Measurements from ENCODE around the gene NPY5R.
A peak's percentile ranks its signal among the peaks of the same experiment; 100 is the strongest.

The NPY5R gene

GRCh38 chr4:163343604-163344146 lies at the start of gene NPY5R:
Gene NPY5R (plus strand): TSS chr4:163343892. CDS start chr4:163350274, 6,382 bp downstream.
- TF ChIP-seq, protein P1, sequence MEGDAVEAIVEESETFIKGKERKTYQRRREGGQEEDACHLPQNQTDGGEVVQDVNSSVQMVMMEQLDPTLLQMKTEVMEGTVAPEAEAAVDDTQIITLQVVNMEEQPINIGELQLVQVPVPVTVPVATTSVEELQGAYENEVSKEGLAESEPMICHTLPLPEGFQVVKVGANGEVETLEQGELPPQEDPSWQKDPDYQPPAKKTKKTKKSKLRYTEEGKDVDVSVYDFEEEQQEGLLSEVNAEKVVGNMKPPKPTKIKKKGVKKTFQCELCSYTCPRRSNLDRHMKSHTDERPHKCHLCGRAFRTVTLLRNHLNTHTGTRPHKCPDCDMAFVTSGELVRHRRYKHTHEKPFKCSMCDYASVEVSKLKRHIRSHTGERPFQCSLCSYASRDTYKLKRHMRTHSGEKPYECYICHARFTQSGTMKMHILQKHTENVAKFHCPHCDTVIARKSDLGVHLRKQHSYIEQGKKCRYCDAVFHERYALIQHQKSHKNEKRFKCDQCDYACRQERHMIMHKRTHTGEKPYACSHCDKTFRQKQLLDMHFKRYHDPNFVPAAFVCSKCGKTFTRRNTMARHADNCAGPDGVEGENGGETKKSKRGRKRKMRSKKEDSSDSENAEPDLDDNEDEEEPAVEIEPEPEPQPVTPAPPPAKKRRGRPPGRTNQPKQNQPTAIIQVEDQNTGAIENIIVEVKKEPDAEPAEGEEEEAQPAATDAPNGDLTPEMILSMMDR (IDR thresholded peaks at IDR 0.05; ENCODE audit: borderline replicate concordance, control extremely low read depth, extremely low read depth, insufficient read depth, missing control alignments), result no peak
- DNase-seq (ENCODE audit: low spot score), result peak; percentile 16
- in situ Hi-C loops (cut with MboI; ENCODE audit: low sequenced_read_pairs, unreplicated experiment), result loop anchor here (25.0 kb wide), 1 partner anchor 231 kb away; no protein-coding TSS in a partner anchor

GRCh38 chr4:163295138-163295537 lies 48.6 kb upstream of the NPY5R start:
- TF ChIP-seq, protein P1 (IDR thresholded peaks at IDR 0.05; ENCODE audit: borderline replicate concordance, control extremely low read depth, extremely low read depth, insufficient read depth, missing control alignments), result no peak
- DNase-seq (ENCODE audit: low spot score), result no peak
- in situ Hi-C loops (cut with MboI; ENCODE audit: low sequenced_read_pairs, unreplicated experiment), result no loop called here

DNA sequence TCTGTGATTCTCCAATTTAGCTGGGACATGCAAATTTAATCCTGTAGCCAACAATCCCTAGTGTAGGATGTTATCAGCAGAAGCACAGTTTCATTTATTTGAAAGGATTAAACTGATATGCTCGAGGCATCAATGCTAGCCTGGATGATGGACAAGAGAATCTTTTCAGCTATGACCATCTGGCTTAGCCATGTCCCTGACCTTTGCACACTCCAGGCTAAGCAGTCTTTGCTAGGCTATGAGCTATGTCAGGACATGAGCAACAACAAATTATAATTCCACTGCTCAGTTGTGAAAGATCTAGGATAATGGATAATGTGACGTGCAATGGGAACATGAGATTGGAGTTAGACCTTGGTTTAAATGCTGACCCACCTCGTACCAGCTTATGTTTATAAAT lies 43.2 kb upstream of the NPY5R start:
- in situ Hi-C loops (cut with MboI; ENCODE audit: low sequenced_read_pairs, unreplicated experiment), result no loop called here
- TF ChIP-seq, protein P1 (IDR thresholded peaks at IDR 0.05; ENCODE audit: borderline replicate concordance, control extremely low read depth, extremely low read depth, insufficient read depth, missing control alignments), result no peak
- DNase-seq (ENCODE audit: low spot score), result no peak

DNA sequence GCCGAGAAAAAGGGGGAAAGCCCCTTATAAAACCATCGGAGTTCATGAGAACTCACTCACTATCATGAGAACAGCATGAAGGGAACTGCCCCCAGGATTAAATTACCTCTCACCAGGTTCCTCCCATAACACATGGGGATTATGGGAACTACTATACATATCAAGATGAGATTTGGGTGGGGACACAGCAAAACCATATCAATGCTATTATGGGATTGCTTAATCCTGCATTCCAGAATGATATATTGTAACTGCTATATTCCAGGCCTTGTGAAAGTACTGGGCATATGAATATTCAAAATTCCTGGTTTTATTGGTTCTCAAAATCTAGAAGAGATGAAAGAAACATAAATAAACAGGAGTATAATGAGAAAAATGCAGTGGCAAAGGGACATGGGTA lies 40.6 kb upstream of the NPY5R start:
- TF ChIP-seq, protein P1 (IDR thresholded peaks at IDR 0.05; ENCODE audit: borderline replicate concordance, control extremely low read depth, extremely low read depth, insufficient read depth, missing control alignments), result no peak
- no peak for DNase-seq (ENCODE audit: low spot score)
- in situ Hi-C loops (cut with MboI; ENCODE audit: low sequenced_read_pairs, unreplicated experiment), result no loop called here

DNA sequence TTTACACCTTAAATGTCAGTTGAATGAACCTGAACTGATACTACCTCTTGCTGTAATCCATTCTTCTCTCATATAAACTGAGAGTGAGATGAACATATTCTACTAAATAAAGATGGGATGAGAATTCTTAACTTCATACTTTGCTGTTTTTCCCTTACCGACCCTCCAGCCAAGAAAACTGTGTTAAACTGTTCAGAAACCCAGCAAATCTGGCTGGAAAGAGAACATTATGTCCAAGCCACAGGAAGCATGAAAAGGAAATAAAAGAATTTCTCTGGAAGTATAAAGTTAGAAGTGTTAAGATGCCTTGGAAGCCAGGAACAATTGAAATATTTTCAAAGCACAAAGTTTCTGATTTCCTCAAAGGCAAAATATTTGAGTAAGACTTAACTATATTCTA lies 34.2 kb upstream of the NPY5R start:
- TF ChIP-seq, protein P1 (IDR thresholded peaks at IDR 0.05; ENCODE audit: borderline replicate concordance, control extremely low read depth, extremely low read depth, insufficient read depth, missing control alignments), result no peak
- DNase-seq (ENCODE audit: low spot score), result no peak

DNA sequence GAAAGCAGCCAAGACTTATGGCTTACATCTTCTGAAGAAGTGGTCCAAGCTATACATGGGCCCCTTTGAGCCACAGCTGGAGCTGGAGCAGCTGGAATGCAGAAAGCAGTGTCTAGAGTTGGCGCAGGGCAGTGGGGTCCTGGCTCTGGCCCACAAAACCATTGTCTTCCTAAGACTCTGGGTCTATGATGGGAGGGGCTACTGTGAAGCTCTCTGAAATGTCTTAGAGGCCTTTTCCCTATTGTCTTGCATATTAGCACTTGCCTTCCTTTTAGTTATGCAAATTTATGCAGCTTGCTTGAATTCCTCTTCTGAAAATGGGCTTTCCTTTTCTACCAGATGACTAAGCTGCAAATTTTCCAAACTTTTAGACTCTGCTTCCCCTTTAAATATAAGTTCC lies 26.6 kb upstream of the NPY5R start:
- TF ChIP-seq, protein P1 (IDR thresholded peaks at IDR 0.05; ENCODE audit: borderline replicate concordance, control extremely low read depth, extremely low read depth, insufficient read depth, missing control alignments), result no peak
- DNase-seq (ENCODE audit: low spot score), result no peak
- in situ Hi-C loops (cut with MboI; ENCODE audit: low sequenced_read_pairs, unreplicated experiment), result no loop called here

More for the DNA sequence above, 34.2 kb upstream of the NPY5R start:
- in situ Hi-C loops (cut with MboI; ENCODE audit: low sequenced_read_pairs, unreplicated experiment), result no loop called here

Measured in GM13976 (cell line).